Keratinocyte (primary cell): Measurements from ENCODE around the gene SMYD3. TPM values are rescaled to one million over a fixed set of nuclear protein-coding genes. Genes with fewer than 3 reads are reported as not detected.

Experiments
- DNase-seq: peaks from one replicate; pipeline ENCODE4 v3.0.0-alpha.2; 2011; ENCODE audit warnings: low read depth, missing footprints, low spot score
- FAIRE-seq: peaks from 2 replicates; lab custom pipeline; 2011; peaks lifted over from hg19 to GRCh38; lab: Jason Lieb, UNC
- H2AFZ ChIP-seq: 2 replicates; pipeline ENCODE4 v1.6.0; 2012; ENCODE audit warnings: low read length, control low read depth, inconsistent platforms; ENCODE audit not compliant: control insufficient read depth
- H3K27ac ChIP-seq: 2 replicates; pipeline ENCODE4 v1.5.1; 2011; ENCODE audit warnings: low read length; ENCODE audit not compliant: control insufficient read depth, insufficient read depth
- H3K27me3 ChIP-seq: 3 replicates; pipeline ENCODE4 v1.6.0; 2011; ENCODE audit warnings: low read length; ENCODE audit not compliant: control insufficient read depth, insufficient read depth; ENCODE audit errors: extremely low read depth
- H3K36me3 ChIP-seq, 2 experiments: 2 replicates in 1 of 2; 3 replicates in 1 of 2; pipeline ENCODE4 v1.5.1; 2011; ENCODE audit warnings: low read length in 2 of 2, mild to moderate bottlenecking in 1 of 2; ENCODE audit not compliant: control insufficient read depth in 2 of 2, insufficient read depth in 2 of 2; ENCODE audit errors: extremely low read depth in 1 of 2
- H3K4me1 ChIP-seq: 3 replicates; pipeline ENCODE4 v1.5.1; 2011; ENCODE audit warnings: low read length; ENCODE audit not compliant: control insufficient read depth, insufficient read depth; ENCODE audit errors: extremely low read depth
- H3K4me2 ChIP-seq: 3 replicates; pipeline ENCODE4 v1.6.0; 2011; ENCODE audit warnings: low read depth, low read length; ENCODE audit not compliant: control insufficient read depth, insufficient read depth; ENCODE audit errors: extremely low read depth
- H3K4me3 ChIP-seq, 3 experiments: fragments of 200-600 bp in 1 of 3; sonication (generic) in 1 of 3; 2 replicates in 2 of 3; 3 replicates in 1 of 3; pipeline ENCODE4 v1.5.1; 2011 to 2016; ENCODE audit warnings: low read length in 3 of 3, mild to moderate bottlenecking in 3 of 3, control low read depth in 2 of 3, inconsistent platforms in 1 of 3, low read depth in 1 of 3, mixed read lengths in 1 of 3, mixed run types in 1 of 3, moderate library complexity in 1 of 3; ENCODE audit not compliant: control insufficient read depth in 2 of 3, insufficient read depth in 2 of 3; ENCODE audit errors: extremely low read depth in 1 of 3
- H3K79me2 ChIP-seq: 2 replicates; pipeline ENCODE4 v1.6.0; 2012; ENCODE audit warnings: low read length; ENCODE audit not compliant: control insufficient read depth, insufficient read depth
- H3K9ac ChIP-seq: 3 replicates; pipeline ENCODE4 v1.6.0; 2011; ENCODE audit warnings: low read length; ENCODE audit not compliant: control insufficient read depth, insufficient read depth; ENCODE audit errors: extremely low read depth
- H3K9me1 ChIP-seq: 3 replicates; pipeline ENCODE4 v1.6.0; 2011; ENCODE audit warnings: low read length; ENCODE audit not compliant: control insufficient read depth, insufficient read depth; ENCODE audit errors: extremely low read depth
- H3K9me3 ChIP-seq: 2 replicates; pipeline ENCODE4 v1.5.1; 2012; ENCODE audit warnings: low read depth, low read length; ENCODE audit not compliant: control insufficient read depth
- H4K20me1 ChIP-seq: 3 replicates; pipeline ENCODE4 v1.6.0; 2011; ENCODE audit warnings: low read length; ENCODE audit not compliant: control insufficient read depth, insufficient read depth; ENCODE audit errors: extremely low read depth
- EZH2 ChIP-seq: IDR thresholded peaks from one replicate; pipeline ENCODE4 v1.6.1; 2012; ENCODE audit warnings: inconsistent platforms, mild to moderate bottlenecking, low read length, moderate library complexity
- dilution Hi-C: fragments of 300-500 bp; cut with MboI; formaldehyde crosslinking; loops from one replicate; pipeline ENCODE4 v1.7.0; 2020; ENCODE audit warnings: low sequenced_read_pairs; ENCODE audit not compliant: extremely low pct_ligation_motif_present
- polyA plus RNA-seq, 5 experiments: library from polyadenylated mRNA; depleted of rRNA in 3 of 5; stranded (reverse) in 3 of 5; stranded (forward) in 1 of 5; unstranded in 1 of 5; fragments of >200 nt; gene quantifications; 1 replicate in 1 of 5; 2 replicates in 3 of 5; 3 replicates in 1 of 5; pipeline versions ENCODE4 v1.2.1 to v1.2.3, GENCODE V29; 2011 to 2012; ENCODE audit warnings: missing spikeins in 2 of 5, low read depth in 1 of 5, low replicate concordance in 1 of 5
- TF ChIP-seq, protein P1 (sequence below), 3 experiments: IDR thresholded peaks in 1 of 3; conservative IDR thresholded peaks in 1 of 3; optimal IDR thresholded peaks in 1 of 3; 2 replicates in 2 of 3; 3 replicates in 1 of 3; pipeline versions ENCODE3 to v1.5.1; 2011; ENCODE audit warnings: low read length in 3 of 3, mild to moderate bottlenecking in 3 of 3, moderate library complexity in 2 of 3, control low read depth in 1 of 3, inconsistent platforms in 1 of 3; ENCODE audit not compliant: insufficient read depth in 2 of 3; ENCODE audit errors: extremely low read depth in 1 of 3

SMYD3 gene
- polyA plus RNA-seq, 1 donor (not counting 4 experiments of a cell fraction or from before 2014, with no cell fraction given): 31.0 TPM

DNA sequence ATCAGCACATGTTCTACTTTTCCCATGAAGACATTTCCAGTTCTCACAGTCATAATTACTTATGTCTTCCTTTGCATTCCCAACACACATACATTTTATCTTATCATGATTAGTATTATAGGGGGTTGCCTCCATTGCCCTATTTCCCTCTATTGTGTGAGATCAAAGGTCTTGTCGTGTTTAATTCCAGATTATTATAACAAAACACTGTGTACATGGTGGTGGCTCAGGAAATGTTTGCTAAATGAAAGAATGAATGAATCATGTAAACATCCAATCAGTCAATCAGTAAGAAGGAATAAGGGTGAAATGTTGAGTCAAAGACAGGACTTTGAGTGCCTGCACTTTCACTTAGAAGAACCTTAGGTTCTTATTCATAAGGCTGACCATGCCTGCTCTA lies 376.0 kb downstream of the SMYD3 start:
- Histone ChIP-seq H3K9me1 (no peaks in the 10 kb centered on the region), H3K4me3 (no peak overlapping the region), H3K36me3 (no peaks in the 10 kb centered on the region), H4K20me1 (no peaks in the 10 kb centered on the region), H3K9me3 (no peaks in the 10 kb centered on the region), H3K9ac (no peak overlapping the region), H3K4me1 (no peaks in the 10 kb centered on the region), H2AFZ (no peak overlapping the region), H3K4me2 (no peak overlapping the region), H3K27ac (no peak overlapping the region), H3K79me2 (no peaks in the 10 kb centered on the region), H3K27me3 (no peaks in the 10 kb centered on the region)
- TF ChIP-seq, protein P1, sequence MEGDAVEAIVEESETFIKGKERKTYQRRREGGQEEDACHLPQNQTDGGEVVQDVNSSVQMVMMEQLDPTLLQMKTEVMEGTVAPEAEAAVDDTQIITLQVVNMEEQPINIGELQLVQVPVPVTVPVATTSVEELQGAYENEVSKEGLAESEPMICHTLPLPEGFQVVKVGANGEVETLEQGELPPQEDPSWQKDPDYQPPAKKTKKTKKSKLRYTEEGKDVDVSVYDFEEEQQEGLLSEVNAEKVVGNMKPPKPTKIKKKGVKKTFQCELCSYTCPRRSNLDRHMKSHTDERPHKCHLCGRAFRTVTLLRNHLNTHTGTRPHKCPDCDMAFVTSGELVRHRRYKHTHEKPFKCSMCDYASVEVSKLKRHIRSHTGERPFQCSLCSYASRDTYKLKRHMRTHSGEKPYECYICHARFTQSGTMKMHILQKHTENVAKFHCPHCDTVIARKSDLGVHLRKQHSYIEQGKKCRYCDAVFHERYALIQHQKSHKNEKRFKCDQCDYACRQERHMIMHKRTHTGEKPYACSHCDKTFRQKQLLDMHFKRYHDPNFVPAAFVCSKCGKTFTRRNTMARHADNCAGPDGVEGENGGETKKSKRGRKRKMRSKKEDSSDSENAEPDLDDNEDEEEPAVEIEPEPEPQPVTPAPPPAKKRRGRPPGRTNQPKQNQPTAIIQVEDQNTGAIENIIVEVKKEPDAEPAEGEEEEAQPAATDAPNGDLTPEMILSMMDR (optimal IDR thresholded peaks at IDR 0.05 in 1 of 3, IDR thresholded peaks at IDR 0.05 in 1 of 3, conservative IDR thresholded peaks at IDR 0.05 in 1 of 3; ENCODE audit: extremely low read depth in 1 of 3, insufficient read depth in 2 of 3, low read length in 3 of 3): no peak
- no peak for TF ChIP-seq EZH2
- no peak for DNase-seq
- dilution Hi-C loops: no loop called here
- FAIRE-seq: no peak

DNA sequence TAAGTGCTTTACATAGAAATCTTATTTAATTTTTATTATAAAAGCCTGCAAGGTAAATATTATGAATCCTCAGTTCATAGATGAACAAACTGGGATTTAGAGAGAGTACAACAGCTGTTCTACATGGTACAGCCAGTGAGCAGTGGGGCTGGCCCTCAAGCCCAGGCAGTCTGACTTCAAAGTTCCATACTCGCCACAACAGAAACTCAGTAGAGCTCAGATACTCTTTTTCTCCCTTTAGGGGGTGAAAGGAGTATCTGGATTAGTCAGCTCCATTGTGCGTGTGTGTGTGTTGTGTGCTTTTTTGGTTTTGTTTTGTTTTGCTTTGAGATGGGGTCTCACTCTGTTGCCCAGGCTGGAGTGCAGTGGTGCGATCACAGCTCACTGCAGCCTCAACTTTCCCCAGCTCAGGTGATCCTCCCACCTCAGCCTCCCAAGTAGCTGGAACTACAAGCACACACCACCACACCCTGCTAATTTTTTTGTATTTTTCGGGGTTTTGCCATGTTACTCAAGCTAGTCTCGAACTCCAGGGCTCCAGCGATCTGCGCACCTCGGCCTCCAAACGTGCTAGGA lies 378.5 kb downstream of the SMYD3 start:
- Histone ChIP-seq H3K79me2 (no peaks in the 10 kb centered on the region), H3K9me1 (no peaks in the 10 kb centered on the region), H3K36me3 (no peaks in the 10 kb centered on the region), H2AFZ (no peak overlapping the region), H4K20me1 (no peaks in the 10 kb centered on the region), H3K4me3 (no peak overlapping the region), H3K27ac (no peak overlapping the region), H3K9me3 (no peaks in the 10 kb centered on the region), H3K4me1 (no peaks in the 10 kb centered on the region), H3K4me2 (no peak overlapping the region), H3K27me3 (no peaks in the 10 kb centered on the region), H3K9ac (no peak overlapping the region)
- DNase-seq (no peak), FAIRE-seq (no peak)
- dilution Hi-C loops: no loop called here
- TF ChIP-seq, protein P1 (optimal IDR thresholded peaks at IDR 0.05 in 1 of 3, IDR thresholded peaks at IDR 0.05 in 1 of 3, conservative IDR thresholded peaks at IDR 0.05 in 1 of 3; ENCODE audit: extremely low read depth in 1 of 3, insufficient read depth in 2 of 3, low read length in 3 of 3): no peak
- no peak for TF ChIP-seq EZH2
